Endothelial cell of umbilical vein (primary cell): ENCODE data around the gene POLN.

Experiments used
- CTCF ChIP-seq, 2 donors: IDR thresholded peaks; 1 replicate in 1 of 2; 2 replicates in 1 of 2; pipeline ENCODE4 v1.5.1; 2011; ENCODE audit warnings: low read length in 2 of 2, mild to moderate bottlenecking in 2 of 2, moderate library complexity in 2 of 2, control low read depth in 1 of 2, inconsistent platforms in 1 of 2, low read depth in 1 of 2; ENCODE audit not compliant: insufficient read depth in 1 of 2; ENCODE audit errors: extremely low read depth in 1 of 2
- EZH2 ChIP-seq: IDR thresholded peaks from 2 replicates; pipeline ENCODE4 v1.6.1; 2012; ENCODE audit warnings: borderline replicate concordance, low read depth, mild to moderate bottlenecking, moderate library complexity, low read length, inconsistent platforms; ENCODE audit not compliant: severe bottlenecking
- FOS ChIP-seq: IDR thresholded peaks from 2 replicates; pipeline ENCODE4 v1.6.1; 2011; ENCODE audit warnings: mild to moderate bottlenecking, low read length, moderate library complexity, borderline replicate concordance; ENCODE audit not compliant: insufficient read depth
- JUN ChIP-seq: IDR thresholded peaks from 2 replicates; pipeline ENCODE4 v1.6.1; 2011; ENCODE audit warnings: borderline replicate concordance, low read depth; ENCODE audit not compliant: insufficient read length, insufficient read depth
- MAX ChIP-seq: IDR thresholded peaks from 2 replicates; pipeline ENCODE4 v1.6.1; 2011; ENCODE audit not compliant: insufficient read depth, insufficient read length
- POLR2A ChIP-seq: IDR thresholded peaks from 2 replicates; pipeline ENCODE4 v1.6.1; 2012; ENCODE audit warnings: low read depth, mild to moderate bottlenecking, control low read depth, low read length
- POLR2AphosphoS5 ChIP-seq: IDR thresholded peaks from 2 replicates; pipeline ENCODE4 v1.6.1; 2012; ENCODE audit warnings: low read depth, mild to moderate bottlenecking, control low read depth, low read length, moderate library complexity; ENCODE audit not compliant: insufficient read depth

- no peak for TF ChIP-seq EZH2
- no peak for TF ChIP-seq POLR2A
- no peak for TF ChIP-seq FOS
- TF ChIP-seq CTCF (IDR thresholded peaks at IDR 0.05; ENCODE audit: extremely low read depth in 1 of 2, insufficient read depth in 1 of 2, low read depth in 1 of 2, low read length in 2 of 2) = no peak
- TF ChIP-seq MAX = no peak
- no peak for TF ChIP-seq POLR2AphosphoS5
- no peak for TF ChIP-seq JUN
These were observed 15.6 kb upstream of the POLN start for GRCh38 chr4:2257361-2258081.
